ENCODE measurements around the gene SDR39U1. TPM values are rescaled to one million over a fixed set of nuclear protein-coding genes. Genes with fewer than 3 reads are reported as not detected.

SDR39U1 gene
- total and polyA plus RNA-seq, 10 of the 15 experiments (the other 5 are each of a cell fraction or from before 2014, with no cell fraction given): 14.0 to 89.3 (median 42.2) TPM

DNA sequence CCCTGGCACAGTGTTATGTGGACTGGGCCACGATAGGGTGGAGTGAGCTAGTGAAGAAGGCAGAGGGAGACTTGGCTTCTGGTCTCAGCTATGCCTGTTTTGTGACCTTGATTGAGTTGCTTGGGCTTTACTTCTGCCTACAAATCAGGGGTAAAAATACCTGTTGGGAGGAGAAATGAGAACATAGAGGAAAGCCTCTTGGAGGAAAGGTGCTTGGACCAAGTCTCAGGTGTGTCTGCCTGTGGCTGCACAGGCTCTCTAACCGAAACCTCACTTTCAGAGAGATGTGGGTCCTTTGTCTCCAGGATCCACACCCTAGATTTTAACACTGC lies 4.9 kb downstream of the SDR39U1 start (continued):
- TF ChIP-seq CEBPZ (IDR thresholded peaks at IDR 0.05; ENCODE audit: low read depth, low read length) (no peak), POLR2AphosphoS5 (IDR thresholded peaks at IDR 0.05; ENCODE audit: low read length) (no peak), SMAD5 (IDR thresholded peaks at IDR 0.05; ENCODE audit: low read depth) (no peak), SRF (IDR thresholded peaks at IDR 0.05; ENCODE audit: low read depth in 2 of 2, low read length in 2 of 2) (no peak), GABPA (IDR thresholded peaks at IDR 0.05; ENCODE audit: low read depth) (no peak), PML (IDR thresholded peaks at IDR 0.05; ENCODE audit: low read length) (no peak), SMARCA5 (IDR thresholded peaks at IDR 0.05) (no peak), HDAC6 (IDR thresholded peaks at IDR 0.05; ENCODE audit: unreplicated experiment) (no peak), SKIL (IDR thresholded peaks at IDR 0.05; ENCODE audit: low read depth, poor library complexity, severe bottlenecking) (no peak)
- TF ChIP-seq, protein P1, sequence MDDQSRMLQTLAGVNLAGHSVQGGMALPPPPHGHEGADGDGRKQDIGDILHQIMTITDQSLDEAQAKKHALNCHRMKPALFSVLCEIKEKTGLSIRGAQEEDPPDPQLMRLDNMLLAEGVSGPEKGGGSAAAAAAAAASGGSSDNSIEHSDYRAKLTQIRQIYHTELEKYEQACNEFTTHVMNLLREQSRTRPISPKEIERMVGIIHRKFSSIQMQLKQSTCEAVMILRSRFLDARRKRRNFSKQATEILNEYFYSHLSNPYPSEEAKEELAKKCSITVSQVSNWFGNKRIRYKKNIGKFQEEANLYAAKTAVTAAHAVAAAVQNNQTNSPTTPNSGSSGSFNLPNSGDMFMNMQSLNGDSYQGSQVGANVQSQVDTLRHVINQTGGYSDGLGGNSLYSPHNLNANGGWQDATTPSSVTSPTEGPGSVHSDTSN (IDR thresholded peaks at IDR 0.05; ENCODE audit: insufficient replicate concordance, low read depth, low read length): no peak
- TF ChIP-seq, protein P2, sequence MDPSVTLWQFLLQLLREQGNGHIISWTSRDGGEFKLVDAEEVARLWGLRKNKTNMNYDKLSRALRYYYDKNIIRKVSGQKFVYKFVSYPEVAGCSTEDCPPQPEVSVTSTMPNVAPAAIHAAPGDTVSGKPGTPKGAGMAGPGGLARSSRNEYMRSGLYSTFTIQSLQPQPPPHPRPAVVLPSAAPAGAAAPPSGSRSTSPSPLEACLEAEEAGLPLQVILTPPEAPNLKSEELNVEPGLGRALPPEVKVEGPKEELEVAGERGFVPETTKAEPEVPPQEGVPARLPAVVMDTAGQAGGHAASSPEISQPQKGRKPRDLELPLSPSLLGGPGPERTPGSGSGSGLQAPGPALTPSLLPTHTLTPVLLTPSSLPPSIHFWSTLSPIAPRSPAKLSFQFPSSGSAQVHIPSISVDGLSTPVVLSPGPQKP (IDR thresholded peaks at IDR 0.05; ENCODE audit: low read depth, low read length): no peak
